ENCODE measurements around the gene FAM120A.

FAM120A gene

GRCh38 chr9:93597871-93598646 is 146.6 kb downstream of the FAM120A start:
- in situ Hi-C loops (cut with HindIII; ENCODE audit: low pct_ligation_motif_present, low sequenced_read_pairs), result no loop called here
- H3K27me3 ChIP-seq (replicated peaks), result no peaks in the 10 kb centered on the region
- TF ChIP-seq CTCF (IDR thresholded peaks at IDR 0.05; ENCODE audit: low read depth, low read length, missing control alignments), result no peak
- no peak overlapping the region for H3K27ac ChIP-seq
- no peaks in the 10 kb centered on the region for H3K36me3 ChIP-seq (replicated peaks)
- DNase-seq, result no peak
- H3K4me3 ChIP-seq (ENCODE audit: low read depth, low read length), result no peak overlapping the region

DNA sequence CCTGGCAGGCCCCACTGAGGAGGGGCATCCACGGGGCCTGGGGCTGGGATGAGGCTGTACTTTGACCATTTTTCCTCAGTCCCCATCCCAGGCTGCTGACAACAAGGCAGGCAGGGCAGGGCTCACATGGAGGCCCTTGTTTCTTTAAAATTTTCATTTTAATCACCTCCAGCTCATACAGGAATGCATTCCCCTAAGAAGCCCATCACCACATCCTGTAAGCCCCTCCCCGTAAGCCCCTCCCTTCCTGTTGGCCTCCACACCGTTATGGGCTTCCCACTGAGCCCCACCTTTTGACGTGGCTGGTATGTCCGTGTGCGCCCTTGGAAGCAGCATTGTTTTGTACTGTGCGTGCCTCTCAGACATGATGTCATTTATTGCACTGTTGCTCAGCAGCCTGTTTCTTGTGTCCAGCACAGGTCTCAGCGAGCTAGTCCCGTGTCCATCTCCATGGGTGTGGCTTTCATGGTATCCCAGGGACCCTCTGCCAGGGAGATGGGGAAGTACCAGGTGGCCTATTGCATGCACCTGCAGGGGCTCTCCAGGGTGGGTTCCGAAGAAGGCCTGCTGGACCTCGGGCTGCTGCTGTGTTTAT is 147.3 kb downstream of the FAM120A start:
- Histone ChIP-seq H3K36me3 (replicated peaks) (no peaks in the 10 kb centered on the region), H3K4me3 (ENCODE audit: low read depth, low read length) (no peak overlapping the region), H3K27me3 (replicated peaks) (no peaks in the 10 kb centered on the region), H3K27ac (no peak overlapping the region)
- DNase-seq, result no peak
- in situ Hi-C loops (cut with HindIII; ENCODE audit: low pct_ligation_motif_present, low sequenced_read_pairs), result no loop called here
- no peak for TF ChIP-seq CTCF (IDR thresholded peaks at IDR 0.05; ENCODE audit: low read depth, low read length, missing control alignments)

GRCh38 chr9:93599571-93600403 is 148.3 kb downstream of the FAM120A start:
- in situ Hi-C loops (cut with HindIII; ENCODE audit: low pct_ligation_motif_present, low sequenced_read_pairs), result no loop called here
- H3K4me3 ChIP-seq (ENCODE audit: low read depth, low read length), result no peak overlapping the region
- no peak overlapping the region for H3K27ac ChIP-seq
- no peaks in the 10 kb centered on the region for H3K27me3 ChIP-seq (replicated peaks)
- no peak for DNase-seq
- no peak for TF ChIP-seq CTCF (IDR thresholded peaks at IDR 0.05; ENCODE audit: low read depth, low read length, missing control alignments)
- no peaks in the 10 kb centered on the region for H3K36me3 ChIP-seq (replicated peaks)

DNA sequence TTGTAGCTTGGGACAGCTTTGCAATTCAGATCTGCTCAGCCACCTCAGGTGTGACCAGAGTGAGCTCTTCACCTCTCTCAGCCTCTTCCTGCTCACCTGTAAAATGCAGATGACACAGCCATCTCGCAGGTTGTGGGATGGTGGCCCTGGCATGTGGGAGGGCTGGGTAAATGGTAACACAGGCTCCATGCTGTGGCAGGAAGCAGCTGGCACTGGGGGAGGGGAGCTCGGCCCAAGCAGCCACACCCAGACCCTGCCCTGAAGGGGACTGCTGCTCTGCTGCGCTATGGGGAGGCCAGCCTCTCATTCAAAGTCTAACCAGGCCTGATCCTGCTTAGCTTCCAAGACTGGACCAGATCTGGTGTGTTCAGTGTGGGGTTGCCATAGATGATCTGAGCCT is 149.0 kb downstream of the FAM120A start:
- Histone ChIP-seq H3K27ac (no peak overlapping the region), H3K4me3 (ENCODE audit: low read depth, low read length) (no peak overlapping the region), H3K36me3 (replicated peaks) (no peaks in the 10 kb centered on the region), H3K27me3 (replicated peaks) (no peaks in the 10 kb centered on the region)
- in situ Hi-C loops (cut with HindIII; ENCODE audit: low pct_ligation_motif_present, low sequenced_read_pairs), result no loop called here
- no peak for TF ChIP-seq CTCF (IDR thresholded peaks at IDR 0.05; ENCODE audit: low read depth, low read length, missing control alignments)
- no peak for DNase-seq

- DNase-seq, result no peak
- in situ Hi-C loops (cut with HindIII; ENCODE audit: low pct_ligation_motif_present, low sequenced_read_pairs), result no loop called here
- no peak for TF ChIP-seq CTCF (IDR thresholded peaks at IDR 0.05; ENCODE audit: low read depth, low read length, missing control alignments)
- no peak overlapping the region for H3K4me3 ChIP-seq (ENCODE audit: low read depth, low read length)
- no peak overlapping the region for H3K27ac ChIP-seq
- H3K27me3 ChIP-seq (replicated peaks), result no peaks in the 10 kb centered on the region
- no peaks in the 10 kb centered on the region for H3K36me3 ChIP-seq (replicated peaks)
Measured at GRCh38 chr9:93601063-93601462, 149.6 kb downstream of the FAM120A start.

Measured in brain microvascular endothelial cell (primary cell).